ENCODE data around the gene GPC1. TPM values are rescaled to one million over a fixed set of nuclear protein-coding genes. Genes with fewer than 3 reads are reported as not detected.

Gene GPC1
- polyA plus RNA-seq, 1 of the 3 experiments (the other 2 are of a cell fraction) = 65.5 TPM

GRCh38 chr2:240423788-240424191, 11.7 kb upstream of the GPC1 start:
- no peak overlapping the region for H3K27ac ChIP-seq (ENCODE audit: low read depth in 2 of 2, low read length in 1 of 2)
- no peak for DNase-seq
- WGBS (ENCODE audit: low lambda C conversion rate) = 73% methylated on average over 11 of the region's 17 CpGs
- ChIA-PET POLR2A (no interaction called here), CTCF (interaction anchor here (1.0 kb wide), 1 partner anchor 15 kb away, joined by 3 read pairs; no protein-coding TSS in a partner anchor)
- no peak overlapping the region for H3K9ac ChIP-seq
- no peak for TF ChIP-seq YY1 (IDR thresholded peaks at IDR 0.05; ENCODE audit: low read depth)
- no peak for TF ChIP-seq GABPA (IDR thresholded peaks at IDR 0.05; ENCODE audit: low read depth)
- TF ChIP-seq, protein P1, sequence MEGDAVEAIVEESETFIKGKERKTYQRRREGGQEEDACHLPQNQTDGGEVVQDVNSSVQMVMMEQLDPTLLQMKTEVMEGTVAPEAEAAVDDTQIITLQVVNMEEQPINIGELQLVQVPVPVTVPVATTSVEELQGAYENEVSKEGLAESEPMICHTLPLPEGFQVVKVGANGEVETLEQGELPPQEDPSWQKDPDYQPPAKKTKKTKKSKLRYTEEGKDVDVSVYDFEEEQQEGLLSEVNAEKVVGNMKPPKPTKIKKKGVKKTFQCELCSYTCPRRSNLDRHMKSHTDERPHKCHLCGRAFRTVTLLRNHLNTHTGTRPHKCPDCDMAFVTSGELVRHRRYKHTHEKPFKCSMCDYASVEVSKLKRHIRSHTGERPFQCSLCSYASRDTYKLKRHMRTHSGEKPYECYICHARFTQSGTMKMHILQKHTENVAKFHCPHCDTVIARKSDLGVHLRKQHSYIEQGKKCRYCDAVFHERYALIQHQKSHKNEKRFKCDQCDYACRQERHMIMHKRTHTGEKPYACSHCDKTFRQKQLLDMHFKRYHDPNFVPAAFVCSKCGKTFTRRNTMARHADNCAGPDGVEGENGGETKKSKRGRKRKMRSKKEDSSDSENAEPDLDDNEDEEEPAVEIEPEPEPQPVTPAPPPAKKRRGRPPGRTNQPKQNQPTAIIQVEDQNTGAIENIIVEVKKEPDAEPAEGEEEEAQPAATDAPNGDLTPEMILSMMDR (IDR thresholded peaks at IDR 0.05) = no peak
- no peak for TF ChIP-seq SIN3A (IDR thresholded peaks at IDR 0.05; ENCODE audit: borderline replicate concordance, low read depth, low read length)
- no peak for TF ChIP-seq TEAD4 (IDR thresholded peaks at IDR 0.05; ENCODE audit: borderline replicate concordance, insufficient read depth)
- TF ChIP-seq, protein P2, sequence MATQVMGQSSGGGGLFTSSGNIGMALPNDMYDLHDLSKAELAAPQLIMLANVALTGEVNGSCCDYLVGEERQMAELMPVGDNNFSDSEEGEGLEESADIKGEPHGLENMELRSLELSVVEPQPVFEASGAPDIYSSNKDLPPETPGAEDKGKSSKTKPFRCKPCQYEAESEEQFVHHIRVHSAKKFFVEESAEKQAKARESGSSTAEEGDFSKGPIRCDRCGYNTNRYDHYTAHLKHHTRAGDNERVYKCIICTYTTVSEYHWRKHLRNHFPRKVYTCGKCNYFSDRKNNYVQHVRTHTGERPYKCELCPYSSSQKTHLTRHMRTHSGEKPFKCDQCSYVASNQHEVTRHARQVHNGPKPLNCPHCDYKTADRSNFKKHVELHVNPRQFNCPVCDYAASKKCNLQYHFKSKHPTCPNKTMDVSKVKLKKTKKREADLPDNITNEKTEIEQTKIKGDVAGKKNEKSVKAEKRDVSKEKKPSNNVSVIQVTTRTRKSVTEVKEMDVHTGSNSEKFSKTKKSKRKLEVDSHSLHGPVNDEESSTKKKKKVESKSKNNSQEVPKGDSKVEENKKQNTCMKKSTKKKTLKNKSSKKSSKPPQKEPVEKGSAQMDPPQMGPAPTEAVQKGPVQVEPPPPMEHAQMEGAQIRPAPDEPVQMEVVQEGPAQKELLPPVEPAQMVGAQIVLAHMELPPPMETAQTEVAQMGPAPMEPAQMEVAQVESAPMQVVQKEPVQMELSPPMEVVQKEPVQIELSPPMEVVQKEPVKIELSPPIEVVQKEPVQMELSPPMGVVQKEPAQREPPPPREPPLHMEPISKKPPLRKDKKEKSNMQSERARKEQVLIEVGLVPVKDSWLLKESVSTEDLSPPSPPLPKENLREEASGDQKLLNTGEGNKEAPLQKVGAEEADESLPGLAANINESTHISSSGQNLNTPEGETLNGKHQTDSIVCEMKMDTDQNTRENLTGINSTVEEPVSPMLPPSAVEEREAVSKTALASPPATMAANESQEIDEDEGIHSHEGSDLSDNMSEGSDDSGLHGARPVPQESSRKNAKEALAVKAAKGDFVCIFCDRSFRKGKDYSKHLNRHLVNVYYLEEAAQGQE (IDR thresholded peaks at IDR 0.05; ENCODE audit: low read depth, low read length) = no peak
- TF ChIP-seq, protein P3, sequence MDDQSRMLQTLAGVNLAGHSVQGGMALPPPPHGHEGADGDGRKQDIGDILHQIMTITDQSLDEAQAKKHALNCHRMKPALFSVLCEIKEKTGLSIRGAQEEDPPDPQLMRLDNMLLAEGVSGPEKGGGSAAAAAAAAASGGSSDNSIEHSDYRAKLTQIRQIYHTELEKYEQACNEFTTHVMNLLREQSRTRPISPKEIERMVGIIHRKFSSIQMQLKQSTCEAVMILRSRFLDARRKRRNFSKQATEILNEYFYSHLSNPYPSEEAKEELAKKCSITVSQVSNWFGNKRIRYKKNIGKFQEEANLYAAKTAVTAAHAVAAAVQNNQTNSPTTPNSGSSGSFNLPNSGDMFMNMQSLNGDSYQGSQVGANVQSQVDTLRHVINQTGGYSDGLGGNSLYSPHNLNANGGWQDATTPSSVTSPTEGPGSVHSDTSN (IDR thresholded peaks at IDR 0.05) = no peak
- TF ChIP-seq JUND (IDR thresholded peaks at IDR 0.05) = no peak
- TF ChIP-seq TCF12 (IDR thresholded peaks at IDR 0.05) = no peak
- TF ChIP-seq RAD21 (IDR thresholded peaks at IDR 0.05; ENCODE audit: low read length) = no peak
- no peak for TF ChIP-seq IRF3 (IDR thresholded peaks at IDR 0.05; ENCODE audit: low read depth, low read length)
- no peak for TF ChIP-seq TAF1 (IDR thresholded peaks at IDR 0.05; ENCODE audit: borderline replicate concordance, low read depth, low read length)
- no peak for TF ChIP-seq CHD2 (IDR thresholded peaks at IDR 0.05; ENCODE audit: low read length, partially characterized antibody)
- no peak for TF ChIP-seq MXI1 (IDR thresholded peaks at IDR 0.05; ENCODE audit: low read depth, low read length)
- TF ChIP-seq GATA2 (CRISPR knock-in tag; IDR thresholded peaks at IDR 0.05) = no peak
- TF ChIP-seq EZH2phosphoT487 (IDR thresholded peaks at IDR 0.05; ENCODE audit: borderline replicate concordance, low read depth) = no peak
- TF ChIP-seq FOXM1 (IDR thresholded peaks at IDR 0.05; ENCODE audit: low read depth) = no peak
- no peak for TF ChIP-seq RXRA (IDR thresholded peaks at IDR 0.05; ENCODE audit: borderline replicate concordance, low read depth)
- TF ChIP-seq USF1 (IDR thresholded peaks at IDR 0.05; ENCODE audit: borderline replicate concordance, low read depth) = no peak
- H3K9me3 ChIP-seq = no peaks in the 10 kb centered on the region
- no peaks in the 10 kb centered on the region for H3K36me3 ChIP-seq (replicated peaks in 1 of 2; ENCODE audit: control insufficient read depth in 1 of 2, insufficient read depth in 2 of 2, low read length in 1 of 2)
- H3K4me2 ChIP-seq = no peak overlapping the region
- no peaks in the 10 kb centered on the region for H3K9me2 ChIP-seq
- no peaks in the 10 kb centered on the region for H4K20me1 ChIP-seq (ENCODE audit: insufficient read depth)
- no peaks in the 10 kb centered on the region for H3F3A ChIP-seq (replicated peaks; ENCODE audit: insufficient read depth)
- H3K27me3 ChIP-seq (ENCODE audit: insufficient read depth) = peaks cover 6% of the 10 kb centered on the region; the same call in 1 of the 2 replicates
- H3K79me2 ChIP-seq (ENCODE audit: insufficient read depth) = no peaks in the 10 kb centered on the region
- no peak overlapping the region for H3K4me3 ChIP-seq (ENCODE audit: low read depth in 2 of 2, low read length in 1 of 2)
- no peaks in the 10 kb centered on the region for H3K4me1 ChIP-seq (ENCODE audit: control insufficient read depth in 1 of 2, insufficient read depth in 2 of 2, low read depth in 1 of 2, low read length in 1 of 2)
- H2AFZ ChIP-seq (ENCODE audit: low read depth) = no peak overlapping the region

All from SK-N-SH (cell line).